GM19328 (cell line): ENCODE data around the gene BOD1L2.

ENCODE experiments used
- ATAC-seq: cut with Tn5 transposase; IDR thresholded peaks from one replicate; pipeline ENCODE4 v1.9.1; 2021; ENCODE audit warnings: mild to moderate bottlenecking, moderate library complexity; ENCODE audit not compliant: unreplicated experiment

BOD1L2 gene

DNA sequence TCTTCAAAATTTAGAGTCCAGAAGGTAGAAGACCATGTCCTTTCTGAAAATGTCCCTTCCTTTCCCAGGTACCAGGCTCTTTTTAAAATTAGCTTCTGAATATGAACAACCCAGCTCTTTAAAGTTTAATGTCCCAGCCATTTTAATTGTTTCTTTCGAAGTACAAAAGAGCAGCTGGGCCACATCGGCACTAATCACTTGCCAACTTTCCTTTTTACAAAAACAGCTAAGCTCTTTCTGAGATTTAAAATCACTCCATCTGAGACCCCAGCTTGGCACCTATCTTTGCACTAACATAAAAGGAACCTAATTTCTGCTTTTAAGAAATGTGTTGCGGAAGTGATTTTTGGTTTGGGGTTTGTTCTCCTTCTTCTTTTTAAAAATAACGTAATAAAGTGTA, 2.6 kb downstream of the BOD1L2 start:
- no peak for ATAC-seq

DNA sequence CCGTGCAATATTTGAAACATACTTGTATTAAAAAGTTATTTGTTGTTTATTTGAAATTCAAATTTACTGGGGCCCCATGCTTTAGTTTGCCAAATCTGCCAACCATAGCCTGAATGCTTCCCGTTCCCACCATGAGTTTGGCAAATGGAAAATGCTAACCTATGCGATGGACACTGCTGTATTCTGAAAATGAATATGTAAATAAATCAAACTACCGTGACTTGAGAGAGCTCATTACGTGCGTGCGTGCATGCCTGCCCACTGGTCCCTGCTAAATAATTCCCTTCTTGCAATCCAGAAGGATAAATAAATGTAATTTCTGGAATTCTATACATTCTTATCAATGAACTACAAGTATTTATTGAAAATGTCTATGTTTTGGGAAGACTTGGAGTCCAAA, 3.2 kb downstream of the BOD1L2 start:
- ATAC-seq: no peak

DNA sequence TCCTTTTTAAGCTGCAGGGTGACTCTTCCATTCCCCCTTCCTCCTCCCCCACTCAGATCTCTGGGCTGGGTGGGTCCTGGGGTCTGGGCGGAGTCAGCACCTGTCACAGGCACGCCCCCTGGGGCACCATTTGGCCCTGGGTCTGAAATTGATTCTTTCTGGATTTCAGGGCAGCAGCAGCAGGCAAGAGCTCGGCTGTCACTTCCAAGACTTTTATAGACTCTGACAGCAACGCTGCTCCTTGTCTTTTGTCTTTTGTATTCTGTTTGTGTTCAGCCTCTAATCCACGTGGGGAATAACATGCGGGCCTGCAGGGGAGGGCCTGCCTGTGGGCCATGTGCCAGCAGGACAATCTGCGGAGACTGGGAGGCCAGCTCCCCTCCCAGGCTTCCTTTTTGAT, 3.9 kb downstream of the BOD1L2 start:
- ATAC-seq: no peak

DNA sequence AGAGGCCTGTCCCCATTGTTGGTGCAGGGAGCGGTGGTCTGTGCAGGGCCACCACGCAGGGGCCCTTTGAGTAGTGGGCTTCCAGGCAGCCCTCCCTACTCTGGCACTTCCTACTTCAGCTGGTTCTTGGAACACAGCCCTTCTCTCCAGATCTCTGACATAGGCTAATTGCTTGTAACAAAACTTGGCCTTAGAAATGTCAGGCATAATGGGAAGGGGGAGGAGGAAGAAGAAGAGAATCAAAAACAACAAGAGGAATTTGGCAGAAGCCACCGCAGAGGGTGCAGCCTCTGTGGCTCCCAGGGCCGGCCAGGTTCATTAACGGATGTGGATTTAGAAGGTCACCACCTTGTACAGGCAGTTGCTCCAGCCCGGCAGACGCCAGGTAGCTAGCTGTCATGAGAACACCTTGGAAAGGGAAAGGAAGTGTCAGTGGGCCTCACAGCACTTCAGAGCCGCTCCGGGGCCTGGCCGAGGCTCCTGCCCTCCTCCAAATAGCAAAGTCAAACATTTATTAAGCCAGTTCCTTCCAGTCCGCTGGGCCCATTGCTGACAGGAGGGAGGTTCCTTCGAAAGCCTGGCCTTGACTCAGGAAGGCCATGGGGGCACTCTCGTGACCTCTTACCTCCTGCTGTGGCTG, 7.4 kb downstream of the BOD1L2 start:
- ATAC-seq: no peak

DNA sequence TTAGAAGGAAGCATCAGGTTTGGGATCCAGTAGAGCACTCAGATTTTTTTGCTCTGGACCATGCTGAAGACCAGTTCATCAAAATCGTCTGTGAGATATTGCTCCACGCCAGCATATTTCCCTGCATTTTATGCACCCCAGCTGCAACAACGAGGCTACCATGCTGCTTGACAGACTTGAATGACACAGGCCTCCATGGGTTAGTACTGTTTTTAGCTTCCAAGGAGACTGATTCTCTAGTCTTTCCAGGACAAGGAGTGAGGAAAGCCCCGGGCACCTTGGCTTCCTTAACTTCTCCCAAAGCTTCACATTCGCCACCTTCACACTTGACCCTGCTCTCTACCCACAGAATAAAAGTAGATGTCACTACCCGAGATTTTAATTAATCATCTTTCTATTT, 17.5 kb downstream of the BOD1L2 start:
- no peak for ATAC-seq

DNA sequence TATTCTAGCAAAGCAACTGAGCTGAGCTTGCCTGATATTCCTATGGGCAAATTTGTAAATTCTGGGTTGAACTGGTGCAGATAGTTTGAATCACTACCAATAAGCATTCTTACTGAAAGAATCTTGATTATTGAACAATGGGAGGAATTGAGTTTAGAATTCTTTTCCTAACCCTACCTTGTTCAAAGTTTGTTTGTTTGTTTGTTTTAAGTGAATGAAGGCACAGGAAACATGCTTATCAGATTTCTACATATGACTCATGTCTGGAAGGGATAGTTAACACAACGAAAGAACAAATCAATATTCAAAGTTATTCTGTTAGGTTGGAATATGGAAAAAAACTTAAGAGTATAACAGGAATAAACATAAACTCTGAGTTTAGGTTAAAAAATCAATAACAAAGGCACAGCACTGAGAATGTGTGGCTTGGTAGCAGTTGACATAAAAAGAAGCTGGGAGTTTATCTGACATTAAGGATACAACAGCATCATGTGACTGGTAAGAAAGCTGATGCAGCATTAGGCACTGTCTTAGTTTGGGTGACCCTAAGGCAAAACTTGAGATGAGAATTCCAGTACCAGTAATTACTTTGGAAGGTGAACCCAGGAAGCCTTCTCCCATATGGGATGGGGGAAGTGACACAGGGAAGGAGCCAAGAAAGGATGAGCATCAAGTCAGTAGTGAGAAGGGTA, 20.9 kb downstream of the BOD1L2 start:
- ATAC-seq: no peak

DNA sequence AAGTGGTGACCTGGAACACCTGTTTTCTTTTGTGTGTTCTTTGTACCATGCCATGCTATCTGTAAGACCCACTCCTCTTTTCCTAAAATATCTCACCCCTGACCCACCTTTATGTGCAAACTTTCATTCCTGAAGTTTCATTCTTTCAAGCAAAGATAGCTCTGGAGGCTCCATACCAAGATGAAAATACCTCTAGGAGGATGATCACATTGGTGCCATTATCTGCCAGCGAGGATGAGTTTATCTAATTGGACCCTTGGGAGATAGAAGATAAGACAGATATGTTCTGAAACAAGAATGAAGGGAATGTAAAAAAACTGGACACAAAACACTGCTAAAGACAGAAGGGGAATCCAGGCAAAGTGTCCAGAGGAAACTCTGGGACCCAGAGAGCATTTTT, 24.1 kb downstream of the BOD1L2 start:
- no peak for ATAC-seq

DNA sequence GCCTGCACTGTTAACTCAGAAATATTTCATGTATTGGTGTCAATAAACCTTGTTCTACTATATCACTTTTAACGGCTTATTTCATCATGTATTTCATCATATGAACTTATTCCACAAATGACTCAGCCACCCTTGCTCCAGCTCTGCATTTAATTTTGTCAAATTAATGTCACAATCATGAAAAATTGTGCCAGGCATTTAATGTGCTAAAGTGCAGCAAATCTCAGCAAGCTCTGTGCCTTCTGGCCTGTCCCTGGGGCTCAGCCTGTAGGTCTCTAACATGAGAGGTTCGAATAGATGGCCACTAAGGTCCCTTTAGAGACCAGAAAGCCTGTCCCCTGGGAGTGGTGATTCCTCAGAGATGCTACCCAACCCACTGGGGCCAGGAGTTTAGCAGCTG, 28.6 kb downstream of the BOD1L2 start:
- no peak for ATAC-seq

DNA sequence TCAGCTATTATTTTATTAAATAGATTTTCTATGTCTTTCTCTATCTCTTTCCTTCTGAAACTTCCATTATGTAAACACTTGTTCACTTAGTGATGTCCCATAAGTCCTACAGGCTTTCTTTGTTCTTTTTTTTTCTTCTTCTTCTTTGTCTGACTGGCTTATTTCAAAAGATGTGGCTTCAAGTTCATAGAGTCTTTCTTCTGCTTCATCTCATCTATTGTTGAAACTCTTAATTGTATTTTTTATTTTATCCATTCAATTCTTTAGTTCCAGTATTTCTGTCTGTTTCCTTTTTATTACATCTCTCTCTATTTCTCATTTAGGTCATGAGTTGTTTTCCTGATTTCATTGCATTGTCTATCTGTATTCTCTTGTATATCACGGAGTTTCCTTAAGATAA, 38.5 kb downstream of the BOD1L2 start:
- ATAC-seq: no peak

DNA sequence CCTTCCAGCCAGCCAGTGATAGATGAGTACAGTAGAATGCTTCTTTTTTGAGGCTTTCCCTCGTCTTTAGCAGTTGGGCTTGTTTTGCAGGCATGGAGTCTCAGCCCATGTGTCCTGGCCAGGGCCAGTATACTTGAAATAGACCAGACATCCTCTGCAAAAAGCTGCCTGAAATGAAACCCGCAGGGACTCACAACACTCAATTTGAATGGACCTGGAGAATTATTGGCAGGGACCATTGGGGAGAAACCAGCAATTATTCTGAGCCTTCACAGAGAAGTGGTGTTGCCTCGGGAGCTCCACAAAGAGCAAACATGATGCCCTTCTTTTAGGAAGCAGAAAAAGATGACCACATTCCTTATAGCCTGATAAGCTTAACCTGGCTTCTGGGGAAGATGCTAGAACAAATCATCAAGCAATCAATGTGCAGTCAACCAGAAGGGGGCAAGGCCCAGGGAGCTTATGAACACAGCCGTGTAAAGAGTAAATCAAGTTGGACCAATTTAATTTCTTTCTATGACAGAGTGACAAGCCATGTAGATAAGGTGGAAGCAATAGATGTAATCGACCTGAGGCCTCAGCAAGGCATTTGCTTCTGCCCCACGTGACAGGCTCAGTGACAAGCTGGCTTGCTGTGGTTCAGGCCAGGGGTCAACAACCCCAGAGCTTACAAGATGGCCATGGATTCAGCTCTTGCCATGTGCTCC, 42.1 kb downstream of the BOD1L2 start:
- ATAC-seq: no peak

DNA sequence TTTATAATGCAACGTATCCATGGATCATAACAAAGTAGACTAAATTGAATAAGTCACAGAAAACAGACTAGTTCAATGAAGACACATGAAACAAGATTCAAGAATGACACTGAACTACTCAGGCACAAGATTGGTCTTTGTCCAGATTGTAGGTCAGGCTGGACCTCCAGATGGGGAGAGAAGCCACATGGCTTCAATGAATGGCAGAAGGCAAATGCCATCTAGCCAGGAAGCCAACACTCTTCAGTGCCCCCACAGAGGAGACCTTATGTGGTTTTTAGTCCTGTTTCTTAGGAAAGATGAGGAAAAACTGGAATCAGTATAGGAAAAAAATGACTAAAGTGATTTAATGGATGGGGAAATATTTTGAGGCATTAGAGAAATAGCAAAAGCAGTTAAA, 43.1 kb downstream of the BOD1L2 start:
- ATAC-seq: no peak

DNA sequence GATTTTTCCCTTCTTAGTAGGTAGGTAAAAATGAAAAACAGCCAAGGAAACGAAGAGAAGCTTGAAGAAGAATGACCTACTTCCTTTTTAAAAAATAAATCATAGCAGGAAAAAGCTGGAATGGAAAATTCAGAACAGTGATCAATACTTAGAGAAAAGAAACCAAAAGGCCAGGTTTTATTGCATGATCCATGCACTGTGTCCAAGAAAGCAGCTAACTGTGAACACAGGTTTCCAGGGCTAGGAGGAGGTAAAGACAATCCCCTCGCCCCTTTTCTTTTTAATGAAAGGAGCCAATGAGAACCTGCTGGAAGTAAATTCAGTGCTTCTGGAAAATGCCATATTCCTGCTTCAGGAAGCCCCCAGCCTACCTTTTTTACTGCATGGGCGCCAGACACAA, 47.2 kb downstream of the BOD1L2 start:
- ATAC-seq: no peak

DNA sequence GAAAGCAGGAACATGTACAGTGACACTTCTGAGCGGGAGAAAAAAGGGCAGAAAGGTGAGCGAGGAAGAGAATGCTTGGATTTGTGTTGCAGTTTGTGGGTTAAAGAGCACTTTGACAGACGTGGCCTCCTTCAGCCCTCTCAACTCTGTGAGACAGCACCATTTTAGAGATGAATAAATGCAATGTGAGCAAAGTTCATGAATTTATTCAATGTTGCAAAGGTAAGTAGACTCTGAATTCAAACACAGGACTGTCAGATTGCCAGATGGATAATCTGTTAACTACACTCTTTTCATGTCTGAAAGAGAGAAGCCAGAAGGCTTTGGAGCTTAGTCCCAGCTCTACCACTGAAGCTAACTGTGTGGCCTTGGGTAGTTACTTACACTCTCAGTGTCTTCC, 47.7 kb downstream of the BOD1L2 start:
- no peak for ATAC-seq

DNA sequence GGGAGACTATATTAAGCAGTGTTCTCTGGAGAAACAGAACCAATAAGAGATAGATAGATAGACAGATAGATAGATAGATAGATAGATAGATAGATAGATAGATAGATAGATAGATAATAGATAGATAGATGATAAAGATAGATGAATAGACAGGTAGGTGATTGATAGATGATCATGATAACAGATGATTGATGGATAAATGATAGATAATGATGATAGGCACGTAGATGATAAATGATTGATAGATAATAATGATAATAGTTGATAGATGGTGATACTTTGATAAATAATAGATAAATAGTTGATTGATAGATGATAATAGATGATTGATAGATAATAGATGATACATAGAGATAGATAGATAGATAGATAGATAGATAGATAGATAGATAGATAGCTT, 48.5 kb downstream of the BOD1L2 start:
- ATAC-seq: no peak

DNA sequence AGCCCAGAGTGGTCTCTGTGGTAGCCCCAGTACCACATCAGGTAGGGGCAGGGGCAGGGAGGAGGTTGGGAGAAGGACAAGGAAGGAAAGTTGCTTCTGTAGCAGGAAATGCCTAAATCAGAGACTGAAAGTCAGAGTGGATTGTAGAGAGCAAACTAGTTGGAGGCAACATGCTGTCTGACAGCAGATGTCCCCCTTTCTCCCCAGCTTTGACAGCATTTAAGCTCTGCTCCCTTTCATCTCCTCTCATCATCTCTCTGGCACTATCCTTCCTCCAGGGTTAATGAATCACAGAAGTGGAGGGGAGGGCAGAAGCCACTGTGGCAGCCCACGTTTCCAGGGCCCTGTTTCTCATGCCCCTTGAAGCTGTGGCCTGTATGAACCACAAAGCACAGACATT, 50.4 kb downstream of the BOD1L2 start:
- ATAC-seq: no peak

DNA sequence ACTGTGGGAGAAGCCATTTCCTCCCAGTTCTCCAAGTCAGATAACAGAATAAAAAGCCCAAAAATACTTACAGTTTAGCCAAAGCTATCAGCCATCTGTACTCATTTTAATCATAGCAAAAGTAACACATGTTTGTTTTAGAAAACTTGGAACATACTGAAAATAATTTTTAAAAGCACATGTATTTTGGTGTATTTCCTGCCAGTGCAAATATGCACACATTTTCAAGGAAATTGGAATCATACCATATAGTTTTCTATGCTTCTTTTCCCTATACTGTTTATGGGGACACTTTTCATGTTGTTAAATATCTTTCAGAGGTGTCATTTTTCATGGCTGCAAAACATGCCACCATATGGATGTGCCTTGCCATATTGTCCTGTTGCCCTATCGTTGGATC, 51.2 kb downstream of the BOD1L2 start:
- no peak for ATAC-seq
